OCI-LY3 (cell line): Measurements from ENCODE around the gene ZC3H18.

ENCODE experiments used
- H2AFZ ChIP-seq: fragments of 200-600, 300-600 bp; shearing (Covaris generic); 2 replicates; pipeline ENCODE4 v1.6.0; 2014; ENCODE audit warnings: antibody characterized with exemption, low read depth, low read length
- H3K27ac ChIP-seq: fragments of 200-600, 300-600 bp; sonication (generic); 2 replicates; pipeline ENCODE4 v1.5.1; 2014; ENCODE audit warnings: mild to moderate bottlenecking, low read length, moderate library complexity, mixed read lengths
- H3K27me3 ChIP-seq: fragments of 200-600, 300-600 bp; sonication (generic); 2 replicates; pipeline ENCODE4 v1.6.1; 2014; ENCODE audit warnings: low read depth, low read length, mixed read lengths
- H3K36me3 ChIP-seq: fragments of 200-600, 300-600 bp; sonication (generic); replicated peaks from 2 replicates; pipeline ENCODE3; 2014; ENCODE audit warnings: low read depth, low read length, mixed read lengths
- H3K4me1 ChIP-seq: fragments of 300-600, 200-600 bp; sonication (generic); 2 replicates; pipeline ENCODE4 v1.6.1; 2014; ENCODE audit warnings: low read length, mixed read lengths
- H3K4me2 ChIP-seq: fragments of 200-600, 300-600 bp; sonication (generic); 2 replicates; pipeline ENCODE4 v1.6.1; 2014; ENCODE audit warnings: low read length, mixed read lengths
- H3K4me3 ChIP-seq: fragments of 300-600, 200-600 bp; sonication (generic); 2 replicates; pipeline ENCODE4 v1.5.1; 2014; ENCODE audit warnings: antibody characterized with exemption, mild to moderate bottlenecking, low read length, moderate library complexity
- H3K79me2 ChIP-seq: fragments of 300-600, 200-600 bp; shearing (Covaris generic); 2 replicates; pipeline ENCODE4 v1.6.1; 2014; ENCODE audit warnings: mild to moderate bottlenecking, low read length, mixed read lengths
- H3K9ac ChIP-seq: fragments of 300-600, 200-600 bp; shearing (Covaris generic); 2 replicates; pipeline ENCODE4 v1.6.0; 2014; ENCODE audit warnings: mild to moderate bottlenecking, low read length, moderate library complexity
- H3K9me3 ChIP-seq: fragments of 200-600, 300-600 bp; shearing (Covaris generic); 2 replicates; pipeline ENCODE4 v1.6.1; 2014; ENCODE audit warnings: low read length, mixed read lengths; ENCODE audit not compliant: insufficient read depth
- H4K20me1 ChIP-seq: fragments of 200-600, 300-600 bp; sonication (generic); 2 replicates; pipeline ENCODE4 v1.6.1; 2016; ENCODE audit warnings: low read length, mixed read lengths; ENCODE audit not compliant: insufficient read depth
- EZH2phosphoT487 ChIP-seq: fragments of 200-600 bp; shearing (Covaris generic); IDR thresholded peaks from 2 replicates; pipeline ENCODE4 v1.6.1; 2018; ENCODE audit warnings: antibody characterized with exemption, mixed run types, low read depth
- TF ChIP-seq, protein P1 (sequence below): fragments of 200-600, 300-600 bp; sonication (generic); IDR thresholded peaks from 2 replicates; pipeline ENCODE4 v1.5.1; 2014; ENCODE audit warnings: antibody characterized with exemption, low read length, low read depth

The ZC3H18 gene

GRCh38 chr16:88585927-88586581 is 15.9 kb downstream of the ZC3H18 start:
- TF ChIP-seq EZH2phosphoT487: no peak
- TF ChIP-seq, protein P1, sequence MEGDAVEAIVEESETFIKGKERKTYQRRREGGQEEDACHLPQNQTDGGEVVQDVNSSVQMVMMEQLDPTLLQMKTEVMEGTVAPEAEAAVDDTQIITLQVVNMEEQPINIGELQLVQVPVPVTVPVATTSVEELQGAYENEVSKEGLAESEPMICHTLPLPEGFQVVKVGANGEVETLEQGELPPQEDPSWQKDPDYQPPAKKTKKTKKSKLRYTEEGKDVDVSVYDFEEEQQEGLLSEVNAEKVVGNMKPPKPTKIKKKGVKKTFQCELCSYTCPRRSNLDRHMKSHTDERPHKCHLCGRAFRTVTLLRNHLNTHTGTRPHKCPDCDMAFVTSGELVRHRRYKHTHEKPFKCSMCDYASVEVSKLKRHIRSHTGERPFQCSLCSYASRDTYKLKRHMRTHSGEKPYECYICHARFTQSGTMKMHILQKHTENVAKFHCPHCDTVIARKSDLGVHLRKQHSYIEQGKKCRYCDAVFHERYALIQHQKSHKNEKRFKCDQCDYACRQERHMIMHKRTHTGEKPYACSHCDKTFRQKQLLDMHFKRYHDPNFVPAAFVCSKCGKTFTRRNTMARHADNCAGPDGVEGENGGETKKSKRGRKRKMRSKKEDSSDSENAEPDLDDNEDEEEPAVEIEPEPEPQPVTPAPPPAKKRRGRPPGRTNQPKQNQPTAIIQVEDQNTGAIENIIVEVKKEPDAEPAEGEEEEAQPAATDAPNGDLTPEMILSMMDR: no peak
- Histone ChIP-seq H3K79me2 (peaks cover 56% of the 10 kb centered on the region), H3K9me3 (no peaks in the 10 kb centered on the region), H2AFZ (no peak overlapping the region), H4K20me1 (peaks cover 24% of the 10 kb centered on the region), H3K4me1 (no peaks in the 10 kb centered on the region), H3K27ac (no peak overlapping the region), H3K27me3 (no peaks in the 10 kb centered on the region), H3K36me3 (peaks cover 53% of the 10 kb centered on the region), H3K4me2 (no peak overlapping the region), H3K9ac (no peak overlapping the region), H3K4me3 (no peak overlapping the region)

DNA sequence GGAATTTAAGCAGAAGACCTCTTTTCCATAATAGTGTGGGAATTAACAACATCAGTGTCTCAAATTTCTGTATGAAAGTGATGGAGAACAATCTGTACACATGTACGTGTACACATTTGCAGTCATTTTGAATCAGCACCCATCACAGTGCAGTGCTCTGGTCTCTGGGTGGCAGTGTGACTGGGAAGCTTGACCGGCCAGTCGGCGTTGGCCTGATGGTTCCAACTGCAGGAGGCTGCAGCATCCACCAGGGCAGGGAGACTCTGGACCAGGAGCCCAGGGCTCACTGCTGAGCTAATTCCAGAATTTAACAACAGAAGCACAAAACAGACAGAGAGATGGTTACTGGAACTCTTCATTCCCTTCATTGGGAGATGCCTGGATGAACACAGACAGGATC is 17.9 kb downstream of the ZC3H18 start:
- Histone ChIP-seq H3K36me3 (peaks cover 43% of the 10 kb centered on the region), H3K79me2 (peaks cover 47% of the 10 kb centered on the region), H3K4me1 (no peaks in the 10 kb centered on the region), H3K4me2 (no peak overlapping the region), H3K9me3 (no peaks in the 10 kb centered on the region), H2AFZ (no peak overlapping the region), H3K9ac (no peak overlapping the region), H3K27ac (no peak overlapping the region), H3K27me3 (no peaks in the 10 kb centered on the region), H4K20me1 (peaks cover 14% of the 10 kb centered on the region), H3K4me3 (no peak overlapping the region)
- TF ChIP-seq, protein P1: no peak
- no peak for TF ChIP-seq EZH2phosphoT487

DNA sequence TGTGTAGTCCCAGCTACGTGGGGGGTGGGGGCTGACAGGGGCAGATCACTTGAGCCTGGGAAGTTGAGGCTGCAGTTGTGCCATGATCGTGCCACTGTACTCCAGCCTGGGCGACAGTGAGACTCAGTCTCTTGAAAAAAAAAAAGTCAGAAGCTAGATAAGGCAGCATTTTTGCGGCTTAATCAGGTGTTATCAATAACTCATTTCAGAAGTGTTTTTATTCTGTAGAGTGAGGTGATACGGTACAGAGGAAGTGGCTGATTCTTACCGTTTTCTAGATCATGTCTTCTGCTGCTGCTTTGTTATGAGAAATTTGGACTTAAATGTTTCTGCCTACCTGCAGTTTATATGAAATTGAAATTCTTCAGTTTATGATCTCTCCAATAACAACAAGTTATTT is 18.6 kb downstream of the ZC3H18 start:
- Histone ChIP-seq H3K36me3 (peaks cover 42% of the 10 kb centered on the region), H3K27me3 (no peaks in the 10 kb centered on the region), H3K4me1 (no peaks in the 10 kb centered on the region), H4K20me1 (peaks cover 15% of the 10 kb centered on the region), H3K4me3 (no peak overlapping the region), H3K4me2 (no peak overlapping the region), H2AFZ (no peak overlapping the region), H3K27ac (no peak overlapping the region), H3K79me2 (peaks cover 47% of the 10 kb centered on the region), H3K9me3 (no peaks in the 10 kb centered on the region), H3K9ac (no peak overlapping the region)
- TF ChIP-seq, protein P1: no peak
- TF ChIP-seq EZH2phosphoT487: no peak

DNA sequence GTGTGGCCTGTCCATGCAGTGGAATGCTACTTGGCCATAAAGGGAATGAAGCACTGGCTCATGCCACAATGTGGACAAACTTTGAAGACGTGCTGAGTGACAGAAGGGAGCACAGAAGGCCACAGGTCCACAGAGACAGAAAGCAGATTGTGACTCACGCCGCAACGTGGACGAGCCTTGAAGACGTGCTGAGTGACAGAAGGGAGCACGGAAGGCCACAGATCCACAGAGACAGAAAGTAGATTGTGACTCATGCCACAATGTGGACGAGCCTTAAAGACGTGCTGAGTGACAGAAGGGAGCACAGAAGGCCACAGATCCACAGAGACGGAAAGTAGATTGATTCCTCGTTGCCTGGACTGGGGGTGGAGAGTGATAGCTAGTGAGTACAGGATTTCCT is 19.2 kb downstream of the ZC3H18 start:
- Histone ChIP-seq H4K20me1 (peaks cover 13% of the 10 kb centered on the region), H3K79me2 (peaks cover 45% of the 10 kb centered on the region), H3K4me2 (no peak overlapping the region), H3K9me3 (no peaks in the 10 kb centered on the region), H3K4me1 (no peaks in the 10 kb centered on the region), H3K4me3 (no peak overlapping the region), H2AFZ (no peak overlapping the region), H3K36me3 (peaks cover 42% of the 10 kb centered on the region), H3K27me3 (no peaks in the 10 kb centered on the region), H3K9ac (no peak overlapping the region), H3K27ac (no peak overlapping the region)
- no peak for TF ChIP-seq EZH2phosphoT487
- TF ChIP-seq, protein P1: no peak
